Activated CD8-positive, alpha-beta memory T cell treated with anti-CD3 and anti-CD28 coated beads for 4 hours (primary cell): Measurements from ENCODE around the gene KCNMA1.

Source experiments
- DNase-seq, 2 donors: peaks; one replicate each; pipeline ENCODE4 v3.0.0-alpha.2; 2020; ENCODE audit warnings: low read depth in 2 of 2

Gene KCNMA1

DNA sequence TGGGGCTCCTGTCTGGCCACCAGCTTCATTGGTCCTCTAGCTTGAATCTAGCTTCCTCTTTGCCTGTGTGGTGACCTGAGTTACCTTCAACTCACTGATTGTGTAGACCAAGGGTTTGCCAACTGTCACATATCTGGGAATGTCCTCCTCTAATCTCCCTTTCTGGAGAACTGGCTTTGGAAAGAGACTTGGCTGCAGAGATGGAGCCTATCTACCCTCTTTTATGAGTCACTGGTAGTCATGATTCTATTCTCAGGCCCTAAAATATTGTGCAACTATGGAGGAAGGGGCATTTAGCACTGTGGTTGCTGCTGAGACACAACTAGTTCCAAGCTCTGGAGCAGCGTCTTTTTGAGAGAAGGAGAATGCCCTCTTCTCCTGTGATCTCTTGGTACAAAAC lies 691.3 kb downstream of the KCNMA1 start:
- DNase-seq = no peak

DNA sequence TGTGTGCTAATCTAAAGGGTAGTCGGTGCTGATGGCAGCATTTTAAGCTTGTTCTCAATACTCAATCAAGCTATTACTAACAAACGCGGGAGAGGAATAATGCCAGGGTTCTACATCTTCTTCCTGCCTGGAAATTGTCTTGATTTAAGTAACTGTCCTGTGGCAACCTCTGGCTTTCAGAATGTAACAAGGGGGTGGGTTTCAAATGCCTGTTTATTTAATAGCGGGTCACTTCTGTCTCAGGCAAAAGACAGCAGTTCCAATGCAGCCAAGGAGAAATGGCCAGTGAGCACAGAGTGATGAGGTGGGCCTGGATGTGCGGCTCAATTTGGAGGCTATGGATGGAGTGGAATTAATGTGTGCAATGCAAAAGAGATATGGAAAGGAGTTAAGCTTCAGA lies 692.4 kb downstream of the KCNMA1 start:
- DNase-seq = no peak

DNA sequence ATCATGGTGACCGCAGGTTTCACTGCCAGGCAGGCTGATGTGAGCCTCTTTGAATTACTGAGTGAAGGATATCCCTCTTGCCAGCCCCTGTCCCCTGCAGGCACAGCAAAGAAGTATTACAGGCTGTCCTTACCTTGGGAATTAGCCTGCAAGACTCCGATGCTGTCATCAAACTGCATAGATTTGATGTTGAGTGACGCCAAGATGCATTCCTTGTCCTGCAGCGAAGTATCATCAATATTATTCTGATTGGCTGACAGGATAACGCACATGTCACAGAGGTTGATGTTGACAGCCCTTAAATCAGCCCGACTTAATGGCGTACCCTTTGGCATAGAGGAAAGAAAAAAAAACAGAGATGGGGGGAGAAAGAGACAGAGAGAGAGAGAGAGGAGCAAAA lies 693.0 kb downstream of the KCNMA1 start:
- no peak for DNase-seq

DNA sequence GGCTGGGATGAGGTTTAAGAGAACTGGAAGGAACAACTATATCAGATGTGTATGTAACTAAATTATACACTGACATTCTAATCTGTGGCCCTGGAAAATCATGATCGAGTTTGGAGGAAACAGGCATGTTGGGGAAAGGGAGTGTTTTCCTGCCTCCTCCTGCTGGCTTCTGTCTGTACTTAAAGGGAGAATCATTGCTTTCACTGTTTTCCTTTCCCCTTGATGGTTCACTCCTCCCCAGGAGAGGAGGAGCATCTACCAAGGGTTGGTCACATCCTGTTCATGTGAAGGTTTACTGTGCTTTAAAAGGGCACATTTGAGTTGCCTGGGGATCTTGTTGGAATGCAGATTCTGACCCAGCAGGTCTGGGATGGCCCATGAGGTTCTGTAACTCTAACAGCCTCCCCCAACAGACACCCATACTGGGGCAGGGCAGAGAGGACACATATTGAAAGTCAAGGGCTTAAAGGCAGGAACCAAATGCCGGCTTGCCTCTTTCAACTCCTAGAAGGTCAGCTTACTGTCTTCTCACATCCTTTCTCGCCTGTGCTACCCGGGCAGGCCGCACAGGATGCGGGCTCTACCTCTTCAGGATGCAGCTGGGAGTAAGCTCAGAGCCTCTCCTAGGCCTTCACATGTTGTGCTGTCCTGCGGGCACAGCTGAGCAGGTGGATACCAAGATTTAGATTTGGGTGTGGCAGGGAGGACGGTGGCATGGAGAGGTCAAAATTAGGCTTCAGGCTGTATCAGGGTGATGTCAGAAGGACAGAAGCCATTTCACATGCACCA lies 694.8 kb downstream of the KCNMA1 start:
- no peak for DNase-seq

DNA sequence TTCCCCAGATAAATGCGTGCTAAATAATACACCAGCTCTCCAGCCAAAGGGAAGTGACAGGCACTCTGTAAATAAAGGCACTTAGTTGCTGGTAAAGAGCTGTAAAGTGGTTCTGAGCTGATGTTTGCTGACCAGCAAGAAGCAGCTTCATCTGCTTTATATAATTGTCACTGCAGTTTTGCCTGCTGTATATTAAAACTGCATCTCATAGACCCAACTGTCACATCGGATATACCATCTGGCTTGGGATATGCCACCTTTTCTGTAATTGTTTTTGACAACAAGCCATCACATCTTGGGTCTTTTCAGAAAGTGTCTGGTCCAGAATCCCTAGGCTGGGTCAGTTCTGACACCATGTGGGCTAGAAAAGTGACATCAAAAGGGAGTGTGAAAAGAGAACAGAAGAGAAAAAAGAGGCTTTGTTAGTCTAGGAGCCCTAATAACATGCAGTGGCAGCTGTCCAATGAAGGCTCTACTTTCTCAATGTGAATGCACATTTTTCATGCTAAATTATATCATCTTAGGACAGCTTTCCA lies 697.6 kb downstream of the KCNMA1 start:
- DNase-seq = no peak

DNA sequence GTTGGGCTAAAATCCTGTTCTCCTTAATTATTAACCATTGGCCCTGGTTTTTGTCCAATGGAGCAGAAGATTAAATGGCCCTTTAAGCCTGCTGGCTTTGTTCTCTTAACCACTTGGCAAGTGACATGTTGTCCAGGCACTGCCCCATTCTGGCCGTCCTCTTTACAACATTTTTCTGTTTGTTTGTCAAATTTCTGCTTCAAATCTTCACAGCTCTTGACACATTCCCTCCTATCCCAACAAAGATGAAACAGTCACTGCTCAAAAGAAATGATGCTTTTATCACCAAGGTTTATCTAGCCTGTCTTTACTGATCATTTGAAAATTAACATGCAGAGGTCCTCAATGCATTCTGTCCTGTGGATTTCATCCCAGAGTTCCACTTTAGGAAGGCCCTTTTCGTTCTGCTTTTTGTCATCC lies 700.4 kb downstream of the KCNMA1 start:
- no peak for DNase-seq

DNA sequence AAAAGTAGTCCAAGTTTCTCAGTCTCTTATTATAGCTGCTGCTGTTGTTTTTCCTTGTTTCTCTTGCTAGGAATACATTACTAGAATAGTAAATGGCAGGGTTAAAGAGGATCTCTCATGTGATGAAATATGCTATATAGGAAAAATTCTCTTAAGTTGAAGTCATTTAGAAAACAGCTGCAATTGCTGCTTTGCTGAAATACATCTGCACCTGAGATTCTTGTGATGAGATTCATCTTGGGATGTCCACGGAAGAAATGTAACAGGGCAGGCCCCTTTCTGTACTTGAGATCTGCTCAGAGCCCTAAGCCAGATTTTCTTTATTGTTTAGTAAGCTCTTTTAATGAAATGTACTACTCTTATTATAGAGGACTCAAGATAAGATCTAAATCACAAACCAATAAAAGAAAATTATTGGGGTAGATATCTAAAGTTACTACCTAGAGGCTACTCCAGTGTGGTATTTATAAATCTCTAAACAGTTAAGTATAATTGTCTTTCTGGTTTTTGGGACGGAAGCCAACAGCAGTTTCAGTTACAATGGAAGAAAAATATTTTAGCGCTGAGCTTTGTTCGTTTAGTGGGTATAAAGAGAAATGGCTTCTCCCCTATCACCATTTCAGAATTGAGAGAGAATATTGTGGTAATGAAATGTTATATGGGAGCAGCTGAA lies 701.5 kb downstream of the KCNMA1 start:
- no peak for DNase-seq

DNA sequence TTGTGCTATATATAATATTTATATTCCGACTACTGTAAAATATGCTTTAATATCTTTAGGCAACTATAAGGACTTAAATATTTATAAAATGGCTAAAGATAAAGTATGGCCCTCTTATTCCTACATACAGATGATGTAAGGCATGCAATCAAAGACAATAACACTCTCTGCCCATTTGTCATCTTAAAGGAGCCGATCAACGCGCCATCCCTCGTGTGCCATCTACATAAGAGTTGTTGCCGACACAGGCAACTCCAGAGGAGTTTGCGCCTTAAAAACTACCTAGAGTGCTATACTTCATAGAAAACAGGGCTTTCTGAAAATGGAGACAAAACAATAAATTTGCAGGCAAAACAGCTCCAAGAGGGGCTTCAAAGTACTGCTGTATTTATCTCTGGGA lies 709.0 kb downstream of the KCNMA1 start:
- no peak for DNase-seq

DNA sequence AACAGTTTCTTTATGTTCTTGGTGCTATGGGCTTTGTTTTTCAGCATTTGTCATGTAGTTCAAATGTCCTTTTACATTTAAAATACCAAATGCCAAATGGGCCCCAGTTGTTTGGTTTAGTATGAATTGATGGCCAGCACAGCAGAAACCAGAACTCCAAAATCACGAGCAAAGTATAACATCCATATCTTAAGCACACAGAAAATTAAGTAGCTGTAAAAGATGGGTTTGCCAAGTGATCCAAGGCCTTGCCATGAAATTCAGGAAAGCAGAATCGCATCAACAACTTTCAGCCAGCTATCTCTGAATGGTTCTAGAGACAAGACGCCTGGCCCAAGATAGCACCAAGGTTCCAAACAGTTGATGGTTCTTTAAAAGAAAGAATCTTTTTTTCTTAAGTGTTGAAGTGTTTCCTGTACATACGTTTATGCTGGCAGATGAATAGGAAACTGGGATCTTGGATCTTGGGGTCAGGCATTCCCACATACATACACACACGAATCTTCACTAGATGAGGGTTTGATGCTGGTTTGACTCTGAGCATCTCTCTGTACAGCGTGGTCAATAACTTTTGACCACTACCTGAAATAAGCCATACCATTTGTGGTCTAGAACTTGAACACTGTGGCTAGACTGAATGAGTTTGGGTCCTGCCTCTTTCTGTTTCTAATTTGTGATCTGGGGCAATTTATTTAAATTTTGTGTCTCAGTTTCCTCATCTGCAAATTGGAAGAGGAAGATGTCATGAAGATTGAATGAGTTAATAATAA lies 711.8 kb downstream of the KCNMA1 start:
- DNase-seq = no peak

DNA sequence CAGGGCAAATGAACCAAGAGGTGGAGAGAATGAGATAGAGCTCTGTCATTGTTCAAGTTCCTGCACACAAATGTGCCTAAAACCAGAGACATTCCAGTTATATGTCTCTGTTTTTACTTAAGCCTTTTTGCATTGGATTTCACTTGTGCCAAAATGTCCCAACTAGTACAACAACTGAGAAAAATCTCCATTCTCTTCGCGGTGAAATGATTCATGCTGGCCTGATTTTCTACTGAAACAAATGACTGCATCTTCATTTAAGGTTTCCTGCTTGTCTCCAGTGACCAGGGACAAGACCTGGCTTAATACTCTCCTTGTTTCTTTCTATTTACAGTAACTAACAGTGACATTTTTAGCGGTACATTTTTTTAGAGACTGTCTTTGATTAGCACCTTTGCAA lies 714.9 kb downstream of the KCNMA1 start:
- DNase-seq = no peak

DNA sequence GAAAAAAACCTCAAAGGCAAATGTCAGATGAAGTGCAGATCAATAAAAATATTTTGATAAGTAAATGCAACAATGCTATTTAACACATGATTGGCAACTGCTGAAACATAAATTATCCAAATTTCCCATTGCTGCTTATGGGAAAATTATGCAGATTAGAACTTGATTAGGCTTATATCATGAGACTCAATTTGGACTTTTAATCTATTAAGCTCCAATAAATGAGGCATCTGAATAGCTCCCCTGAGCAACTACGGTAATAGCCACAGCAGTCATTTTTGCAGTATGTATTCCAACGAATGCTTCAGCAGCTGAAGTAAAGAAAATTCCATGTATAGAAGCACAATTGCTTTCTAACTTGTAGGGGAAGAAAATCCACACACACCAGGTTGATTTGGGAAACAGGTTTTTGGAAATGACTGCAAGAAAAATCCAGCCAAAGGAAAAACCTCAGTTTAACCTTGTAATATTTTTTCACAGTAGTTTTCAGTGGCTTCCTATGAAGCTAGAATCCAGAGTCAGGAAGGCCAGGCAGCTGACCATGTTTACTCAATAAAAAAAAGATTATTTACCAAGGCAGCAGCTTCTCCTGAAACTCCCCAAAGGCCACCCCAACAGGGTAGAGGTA lies 716.1 kb downstream of the KCNMA1 start:
- DNase-seq = no peak

DNA sequence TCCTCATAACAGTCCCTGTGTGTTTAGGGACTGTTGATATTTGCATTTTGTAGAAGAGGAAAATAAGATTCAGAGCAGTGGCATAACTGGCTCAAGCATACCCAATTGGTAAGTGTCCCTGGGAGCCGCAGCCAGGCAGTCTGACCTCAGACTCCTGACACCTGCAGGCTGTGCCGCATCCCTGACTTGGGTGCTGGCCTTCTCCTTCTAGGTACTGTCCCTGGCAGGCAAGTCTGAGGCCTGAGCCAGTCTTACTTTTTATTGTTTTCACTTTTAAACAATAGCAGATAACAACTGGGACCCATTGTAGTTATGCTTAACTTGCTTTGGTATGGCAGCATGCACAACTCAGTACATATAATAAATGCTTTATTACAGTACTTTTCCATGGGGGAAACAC lies 717.0 kb downstream of the KCNMA1 start:
- no peak for DNase-seq

DNA sequence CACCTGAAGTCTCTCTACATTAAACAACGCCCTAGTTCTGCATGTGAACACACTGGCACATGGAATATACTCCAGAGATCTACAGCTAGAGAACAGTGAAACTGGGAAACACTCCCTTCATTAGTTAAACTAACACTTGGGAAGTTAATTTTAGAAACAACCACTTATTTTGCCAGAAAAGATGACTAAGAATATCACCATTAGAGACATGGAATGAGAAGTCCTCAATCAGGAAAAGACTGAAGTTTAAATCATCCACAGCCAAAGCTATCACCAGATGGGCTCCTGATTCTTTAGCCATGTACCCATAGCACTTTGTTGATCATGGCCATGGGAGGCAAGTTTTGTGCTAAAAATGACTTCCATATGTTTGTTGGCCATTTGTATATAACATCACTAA lies 719.5 kb downstream of the KCNMA1 start:
- no peak for DNase-seq

DNA sequence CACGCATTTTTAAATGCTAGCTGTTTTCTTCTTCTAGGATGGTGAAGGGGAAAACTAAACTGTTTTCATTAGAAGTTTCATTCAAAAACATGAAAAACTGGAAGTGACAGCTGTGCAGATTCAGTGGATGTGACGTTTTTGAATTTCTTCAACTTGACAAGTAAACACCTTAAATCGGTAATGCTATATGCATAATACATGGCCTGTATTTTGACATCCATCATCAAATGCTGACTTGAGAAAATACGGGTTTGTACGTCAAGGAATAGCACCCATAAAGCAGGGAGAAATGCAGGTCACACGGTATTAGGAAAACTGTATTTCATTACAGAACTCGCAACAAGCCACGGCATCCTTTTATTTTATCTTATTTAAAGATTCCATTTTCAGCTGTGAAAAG lies 720.5 kb downstream of the KCNMA1 start:
- DNase-seq = no peak

DNA sequence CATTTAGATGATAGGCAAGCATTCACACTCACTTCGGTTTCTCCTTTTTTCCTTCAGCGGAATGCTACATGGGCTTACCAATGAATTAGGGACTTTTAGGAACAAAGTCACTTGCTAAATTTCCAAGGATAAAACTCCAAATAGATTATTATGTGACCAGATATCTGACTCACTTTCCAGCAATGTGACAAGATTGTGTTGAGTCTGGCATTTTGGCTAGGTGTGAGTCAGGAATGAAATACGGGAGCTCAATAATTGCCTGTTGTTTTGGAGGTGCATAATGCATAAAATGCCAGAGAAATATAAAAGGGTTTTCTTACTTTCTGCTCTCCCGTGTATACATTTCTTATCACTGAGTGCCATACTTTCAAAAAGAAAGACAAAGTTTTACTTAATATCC lies 721.1 kb downstream of the KCNMA1 start:
- no peak for DNase-seq

DNA sequence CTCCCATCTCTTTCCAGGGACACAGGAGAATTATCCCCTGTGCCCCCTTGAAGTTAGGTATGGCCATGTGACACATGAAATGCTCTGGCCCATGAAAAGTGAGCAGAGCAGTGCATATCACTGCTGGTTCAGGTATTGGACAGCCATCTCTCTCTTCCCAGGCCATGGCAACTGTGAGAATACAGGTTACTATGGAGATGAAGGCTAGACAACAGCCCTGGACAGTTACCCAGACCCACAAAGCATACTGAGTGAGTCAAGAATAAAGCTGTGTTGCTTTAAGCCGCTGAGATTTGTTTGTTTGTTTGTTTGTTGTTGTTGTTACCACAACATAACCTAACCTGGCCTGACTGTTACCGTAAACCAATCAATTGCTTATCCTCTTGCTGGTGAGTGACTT lies 722.3 kb downstream of the KCNMA1 start:
- DNase-seq = no peak

DNA sequence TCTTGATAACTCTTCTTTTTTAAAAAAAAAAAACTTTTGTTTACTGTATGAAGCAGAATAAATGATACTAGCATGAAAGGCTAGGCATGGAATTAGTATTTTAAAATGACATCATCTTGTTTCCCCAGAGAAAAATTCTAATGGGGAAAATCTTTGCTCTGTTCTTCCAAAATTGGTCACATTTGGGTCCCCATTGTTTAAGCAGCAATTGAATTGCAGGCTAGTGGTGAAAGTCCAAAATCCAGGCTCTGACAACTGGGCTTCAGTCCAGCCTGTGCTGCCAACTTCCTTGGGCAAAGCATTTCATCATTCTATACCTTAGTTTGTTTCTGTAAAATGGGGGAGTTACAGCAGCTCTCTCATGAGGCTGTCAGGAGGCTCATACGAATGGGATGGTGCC lies 726.4 kb downstream of the KCNMA1 start:
- DNase-seq = no peak

DNA sequence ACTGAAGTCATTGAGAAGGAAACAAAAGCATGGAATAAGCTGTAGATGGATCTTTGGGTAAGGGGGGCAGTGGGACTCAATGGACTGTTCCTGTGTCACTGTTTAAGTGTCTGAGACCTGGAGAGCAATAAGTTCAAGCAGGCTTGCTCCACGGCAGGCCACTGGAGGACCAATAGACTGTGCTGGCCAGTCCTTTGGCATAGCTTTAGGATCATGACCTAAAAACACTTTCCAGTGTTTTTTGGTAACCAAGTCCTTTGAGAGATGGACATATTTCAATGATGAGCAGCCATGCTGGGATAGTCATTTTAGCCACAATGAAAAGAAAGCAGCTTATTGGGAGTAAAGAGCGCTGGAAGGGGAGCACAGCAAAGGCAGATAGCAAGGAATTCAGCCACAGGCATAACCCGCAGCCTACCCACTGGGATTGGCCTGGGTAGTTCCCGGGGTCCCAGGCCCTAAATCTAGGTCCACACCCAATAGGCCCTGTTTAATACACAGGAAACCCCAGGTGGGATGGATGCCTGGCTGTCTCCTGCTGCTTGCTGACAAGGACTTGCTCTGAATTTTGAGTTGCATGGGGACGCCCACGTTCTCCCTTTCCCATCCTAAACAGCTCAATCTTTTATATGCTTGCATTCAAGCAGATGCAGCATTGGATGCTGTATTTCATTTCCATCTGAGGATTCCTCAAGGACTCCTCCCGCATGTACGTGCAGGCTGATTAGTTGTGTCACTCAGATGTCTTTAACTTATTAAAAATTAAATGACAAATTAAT lies 727.2 kb downstream of the KCNMA1 start:
- no peak for DNase-seq

DNA sequence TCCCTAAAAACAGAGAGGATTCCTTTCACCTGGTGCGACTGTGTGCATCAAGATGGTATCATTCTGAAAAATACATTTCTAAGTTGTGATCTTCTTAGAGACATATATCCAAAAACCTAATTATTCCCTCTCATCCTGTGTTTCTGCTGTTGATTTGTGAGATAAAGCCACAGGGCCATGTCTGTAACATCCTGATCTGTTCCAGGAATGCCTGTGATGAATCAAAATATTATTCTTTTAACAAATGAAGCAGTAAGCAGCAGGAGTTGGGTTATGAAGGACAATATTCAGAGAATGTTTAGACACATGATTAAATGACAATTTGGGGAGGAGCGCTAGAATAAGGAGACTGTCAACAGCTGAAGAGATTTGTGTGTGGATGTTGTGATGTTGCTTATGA lies 731.4 kb downstream of the KCNMA1 start:
- DNase-seq = no peak

DNA sequence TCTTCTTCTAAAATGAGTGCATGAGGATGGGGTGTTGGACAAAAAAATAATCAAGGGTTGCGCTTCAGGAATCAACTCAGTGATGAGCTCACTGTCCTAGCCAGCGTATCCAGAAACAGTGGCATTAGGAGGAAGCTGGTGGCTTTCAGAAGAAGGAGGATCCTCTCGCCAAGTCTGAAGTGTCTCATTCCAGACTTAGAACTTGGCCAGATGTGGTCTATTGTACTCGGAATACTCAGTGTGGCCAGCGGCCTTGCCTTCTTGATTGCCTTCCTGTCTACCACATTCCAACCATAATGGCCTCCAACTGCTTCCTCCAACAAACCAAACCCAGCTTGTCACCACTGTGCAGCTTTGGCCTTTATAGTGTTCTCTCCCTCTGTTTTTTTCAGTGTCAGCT lies 732.4 kb downstream of the KCNMA1 start:
- no peak for DNase-seq

DNA sequence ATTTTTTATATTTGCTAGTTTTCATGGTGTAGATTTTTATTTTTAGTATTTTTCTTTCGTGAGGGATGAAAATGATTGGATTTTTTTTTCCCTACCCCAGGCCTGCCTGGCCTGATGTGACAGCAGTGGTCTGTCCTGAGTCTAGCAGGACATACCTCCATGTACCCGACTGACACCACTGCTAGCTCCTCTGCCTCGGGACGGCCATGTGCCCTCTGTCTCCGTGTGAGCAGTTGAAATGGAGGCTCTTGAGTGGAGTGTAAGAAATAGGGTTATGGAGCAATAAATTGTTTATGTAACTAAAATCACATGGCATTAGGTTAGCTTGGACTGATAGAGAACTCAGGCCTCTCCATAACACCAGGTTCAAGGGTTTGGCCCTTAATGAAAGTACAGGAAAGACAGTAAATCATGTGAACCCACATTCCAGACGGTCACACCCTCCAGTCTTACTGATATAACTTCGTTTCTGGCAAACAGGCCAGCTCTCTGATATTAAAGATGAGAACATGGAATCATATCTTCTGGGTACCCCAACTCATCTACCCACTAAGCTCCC lies 734.1 kb downstream of the KCNMA1 start:
- DNase-seq = no peak
